ENCODE data around the gene MBNL1. TPM values are rescaled to one million over a fixed set of nuclear protein-coding genes. Genes with fewer than 3 reads are reported as not detected.
A peak's percentile ranks its signal among the peaks of the same experiment; 100 is the strongest.

Gene MBNL1
- total RNA-seq, 1 donor from 2014 or later, result 79.5 TPM

DNA sequence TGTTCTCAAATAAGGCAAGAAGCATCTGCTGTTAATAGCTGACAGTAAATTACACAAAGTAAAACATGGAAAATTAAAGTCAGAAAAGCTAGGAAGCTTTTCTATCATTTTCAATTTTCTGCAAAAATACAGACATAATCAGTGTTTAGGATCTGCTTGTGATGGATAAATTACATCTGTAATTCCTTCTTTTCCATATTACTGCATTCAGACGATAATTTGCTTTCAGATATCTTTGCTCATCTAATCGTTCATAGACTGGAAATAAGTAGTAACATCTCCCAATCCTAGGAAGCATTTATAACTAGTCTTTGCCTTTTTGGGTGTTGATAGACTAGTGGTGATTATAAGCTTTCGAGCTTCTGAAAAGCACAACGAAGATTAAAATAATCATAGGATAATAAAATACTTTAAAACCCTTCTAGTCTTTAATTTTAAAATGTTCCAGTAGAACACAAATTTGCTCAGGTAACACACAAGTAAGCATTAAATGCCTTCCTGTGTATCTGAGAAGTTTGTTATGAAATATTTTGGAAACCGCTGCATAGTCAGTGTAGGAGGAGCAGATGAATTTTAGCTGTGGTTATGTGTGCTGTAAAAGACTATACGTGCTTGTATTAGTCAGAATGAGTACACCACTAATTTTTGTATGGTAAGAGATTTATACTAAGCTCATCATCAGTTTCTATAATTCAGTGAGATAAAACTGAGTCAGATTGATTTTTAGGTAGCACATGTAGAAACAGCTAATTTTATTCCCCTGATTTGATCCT lies 41.0 kb downstream of the MBNL1 start:
- TF ChIP-seq, protein P1, sequence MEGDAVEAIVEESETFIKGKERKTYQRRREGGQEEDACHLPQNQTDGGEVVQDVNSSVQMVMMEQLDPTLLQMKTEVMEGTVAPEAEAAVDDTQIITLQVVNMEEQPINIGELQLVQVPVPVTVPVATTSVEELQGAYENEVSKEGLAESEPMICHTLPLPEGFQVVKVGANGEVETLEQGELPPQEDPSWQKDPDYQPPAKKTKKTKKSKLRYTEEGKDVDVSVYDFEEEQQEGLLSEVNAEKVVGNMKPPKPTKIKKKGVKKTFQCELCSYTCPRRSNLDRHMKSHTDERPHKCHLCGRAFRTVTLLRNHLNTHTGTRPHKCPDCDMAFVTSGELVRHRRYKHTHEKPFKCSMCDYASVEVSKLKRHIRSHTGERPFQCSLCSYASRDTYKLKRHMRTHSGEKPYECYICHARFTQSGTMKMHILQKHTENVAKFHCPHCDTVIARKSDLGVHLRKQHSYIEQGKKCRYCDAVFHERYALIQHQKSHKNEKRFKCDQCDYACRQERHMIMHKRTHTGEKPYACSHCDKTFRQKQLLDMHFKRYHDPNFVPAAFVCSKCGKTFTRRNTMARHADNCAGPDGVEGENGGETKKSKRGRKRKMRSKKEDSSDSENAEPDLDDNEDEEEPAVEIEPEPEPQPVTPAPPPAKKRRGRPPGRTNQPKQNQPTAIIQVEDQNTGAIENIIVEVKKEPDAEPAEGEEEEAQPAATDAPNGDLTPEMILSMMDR (IDR thresholded peaks at IDR 0.05; ENCODE audit: insufficient read depth, low read length, severe bottlenecking), result no peak
- Histone ChIP-seq H3K27me3 (ENCODE audit: control insufficient read depth, insufficient read depth, low read length) (no peaks in the 10 kb centered on the region), H3K4me3 (ENCODE audit: low read depth, low read length) (no peak overlapping the region), H3K36me3 (ENCODE audit: control insufficient read depth, insufficient read depth, low read length) (no peaks in the 10 kb centered on the region)
- DNase-seq (ENCODE audit: low read depth) (peak; percentile 55), FAIRE-seq (no peak)

DNA sequence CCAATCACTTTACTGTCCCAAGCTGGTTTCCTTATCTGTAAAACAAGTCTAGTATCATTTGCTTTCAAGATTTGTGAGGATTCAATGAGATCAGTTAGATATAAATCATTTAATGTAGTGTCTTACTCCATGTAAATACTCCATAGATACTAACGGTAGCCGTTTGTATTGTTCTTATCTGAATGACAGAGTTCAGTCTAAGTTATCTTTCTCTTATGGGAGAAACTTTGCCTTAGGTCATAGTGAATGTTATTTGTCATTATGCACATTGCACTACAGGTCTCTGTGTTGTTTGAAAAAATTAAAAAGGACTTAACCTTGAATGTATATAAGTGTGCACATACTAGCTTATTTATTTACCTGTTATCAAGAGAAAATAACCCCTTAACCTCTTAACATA lies 44.7 kb downstream of the MBNL1 start:
- DNase-seq (ENCODE audit: low read depth) (no peak), FAIRE-seq (no peak)
- H3K4me3 ChIP-seq (ENCODE audit: low read depth, low read length), result no peak overlapping the region
- no peaks in the 10 kb centered on the region for H3K36me3 ChIP-seq (ENCODE audit: control insufficient read depth, insufficient read depth, low read length)
- TF ChIP-seq, protein P1 (IDR thresholded peaks at IDR 0.05; ENCODE audit: insufficient read depth, low read length, severe bottlenecking), result no peak
- H3K27me3 ChIP-seq (ENCODE audit: control insufficient read depth, insufficient read depth, low read length), result no peaks in the 10 kb centered on the region

DNA sequence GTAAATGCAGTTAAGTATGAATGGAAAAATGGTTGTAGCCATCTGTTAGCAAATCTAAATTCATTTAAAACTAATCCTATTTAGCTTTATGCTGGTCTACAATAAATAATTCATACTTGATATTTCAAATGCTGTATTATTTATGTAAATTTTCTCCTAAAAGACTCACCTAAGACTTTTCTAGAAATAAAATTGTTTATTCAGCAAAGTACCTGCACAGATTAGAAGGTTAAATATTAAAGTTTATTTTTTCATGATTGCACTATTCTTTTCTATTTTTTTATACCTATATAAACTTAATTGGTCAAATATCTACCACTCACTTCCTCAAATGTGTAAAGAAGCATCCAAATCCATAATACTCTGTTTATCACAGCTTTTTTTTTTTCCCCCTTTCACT lies 45.2 kb downstream of the MBNL1 start:
- no peaks in the 10 kb centered on the region for H3K36me3 ChIP-seq (ENCODE audit: control insufficient read depth, insufficient read depth, low read length)
- no peak for FAIRE-seq

DNA sequence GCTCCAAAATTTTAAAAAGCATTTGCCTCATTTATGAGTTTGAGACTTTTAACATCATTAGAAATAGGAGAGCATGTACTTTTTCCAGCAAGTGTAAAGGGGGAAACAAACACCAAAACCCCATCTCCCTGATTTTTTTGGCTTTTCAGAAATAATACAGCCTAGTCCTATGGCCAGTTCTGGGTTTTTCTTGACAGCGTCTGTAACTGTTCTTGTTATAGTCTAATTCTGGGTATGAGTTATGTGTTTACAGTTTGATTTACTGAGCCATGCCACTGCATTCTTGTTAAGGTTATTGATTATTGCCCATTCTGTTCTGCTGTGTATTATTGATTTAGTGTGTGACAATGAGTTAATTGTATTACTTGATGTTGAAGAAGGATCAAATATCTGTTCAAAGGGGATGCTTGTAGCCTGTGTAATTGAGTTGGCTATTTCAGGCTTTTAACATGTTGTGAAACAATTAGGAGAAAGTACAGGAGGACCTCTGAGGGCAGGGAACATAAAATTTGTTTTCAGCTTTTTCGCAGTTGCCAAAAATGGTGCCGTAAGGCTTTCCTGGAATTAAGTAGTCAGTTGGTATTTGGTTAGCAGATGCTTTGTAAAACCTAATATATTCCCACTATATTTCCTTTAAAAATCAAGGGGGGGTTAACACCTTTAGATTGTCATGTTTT lies 46.1 kb downstream of the MBNL1 start:
- Histone ChIP-seq H3K27me3 (ENCODE audit: control insufficient read depth, insufficient read depth, low read length) (no peaks in the 10 kb centered on the region), H3K4me3 (ENCODE audit: low read depth, low read length) (no peak overlapping the region), H3K36me3 (ENCODE audit: control insufficient read depth, insufficient read depth, low read length) (no peaks in the 10 kb centered on the region)
- TF ChIP-seq, protein P1 (IDR thresholded peaks at IDR 0.05; ENCODE audit: insufficient read depth, low read length, severe bottlenecking), result no peak
- DNase-seq (ENCODE audit: low read depth), result no peak
- no peak for FAIRE-seq

More for the DNA sequence above, 45.2 kb downstream of the MBNL1 start:
- no peak for DNase-seq (ENCODE audit: low read depth)
- TF ChIP-seq, protein P1 (IDR thresholded peaks at IDR 0.05; ENCODE audit: insufficient read depth, low read length, severe bottlenecking), result no peak
- H3K27me3 ChIP-seq (ENCODE audit: control insufficient read depth, insufficient read depth, low read length), result no peaks in the 10 kb centered on the region
- no peak overlapping the region for H3K4me3 ChIP-seq (ENCODE audit: low read depth, low read length)

DNA sequence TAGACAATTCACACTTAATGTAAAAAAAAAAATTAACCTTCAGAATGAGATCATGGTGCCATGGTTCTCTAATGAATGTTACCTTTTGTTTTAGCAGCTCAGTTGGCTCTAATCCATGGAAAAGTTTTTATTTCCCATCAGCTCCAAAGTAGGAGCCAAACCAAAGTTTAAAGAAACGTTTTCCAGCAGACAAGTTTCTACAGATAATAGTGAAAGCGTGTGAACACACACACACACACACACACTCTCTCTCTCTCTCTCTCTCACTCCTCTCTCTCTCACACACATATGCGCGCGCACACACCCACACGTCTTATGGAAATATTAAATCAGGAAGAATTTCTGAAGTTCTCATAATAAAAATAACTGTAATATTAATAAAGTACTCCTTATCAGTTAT lies 46.9 kb downstream of the MBNL1 start:
- TF ChIP-seq, protein P1 (IDR thresholded peaks at IDR 0.05; ENCODE audit: insufficient read depth, low read length, severe bottlenecking), result no peak
- Histone ChIP-seq H3K36me3 (ENCODE audit: control insufficient read depth, insufficient read depth, low read length) (no peaks in the 10 kb centered on the region), H3K27me3 (ENCODE audit: control insufficient read depth, insufficient read depth, low read length) (no peaks in the 10 kb centered on the region), H3K4me3 (ENCODE audit: low read depth, low read length) (no peak overlapping the region)
- FAIRE-seq (no peak), DNase-seq (ENCODE audit: low read depth) (no peak)
